ENCODE data around the gene ODF2L. TPM values are rescaled to one million over a fixed set of nuclear protein-coding genes. Genes with fewer than 3 reads are reported as not detected.
A peak's percentile ranks its signal among the peaks of the same experiment; 100 is the strongest.

ODF2L gene
- total RNA-seq, 2 donors from 2014 or later, result 47.9 to 54.2 TPM

- Histone ChIP-seq H3K27ac (no peak overlapping the region), H3K4me3 (no peak overlapping the region), H3K9me3 (no peaks in the 10 kb centered on the region), H3K36me3 (no peaks in the 10 kb centered on the region), H3K4me1 (replicated peaks) (no peaks in the 10 kb centered on the region), H3K27me3 (replicated peaks; ENCODE audit: insufficient read depth) (no peaks in the 10 kb centered on the region)
- TF ChIP-seq CTCF (IDR thresholded peaks at IDR 0.05), result peak in 3 of 4 experiments; percentile 26 to 69 (median 61)
- no peak for TF ChIP-seq POLR2A (IDR thresholded peaks at IDR 0.05)
- TF ChIP-seq POLR2AphosphoS5 (IDR thresholded peaks at IDR 0.05), result peak; percentile 27
- WGBS, result 28% methylated on average over 4 of the region's 4 CpGs
- intact Hi-C loops (cut with DNase I), result no loop called here
- peak; percentile 37 for DNase-seq (ENCODE audit: low spot score)
Observed at GRCh38 chr1:86419277-86419903, 23.3 kb upstream of the ODF2L start.

- 65% methylated on average over 6 of the region's 6 CpGs for WGBS
- Histone ChIP-seq H3K27me3 (replicated peaks; ENCODE audit: insufficient read depth) (no peaks in the 10 kb centered on the region), H3K27ac (no peak overlapping the region), H3K4me3 (no peak overlapping the region), H3K9me3 (no peaks in the 10 kb centered on the region), H3K36me3 (no peaks in the 10 kb centered on the region), H3K4me1 (replicated peaks) (no peaks in the 10 kb centered on the region)
- TF ChIP-seq POLR2A (IDR thresholded peaks at IDR 0.05) (no peak), CTCF (IDR thresholded peaks at IDR 0.05) (no peak), POLR2AphosphoS5 (IDR thresholded peaks at IDR 0.05) (no peak)
- intact Hi-C loops (cut with DNase I), result no loop called here
- no peak for DNase-seq (ENCODE audit: low spot score)
Observed at GRCh38 chr1:86416343-86416742, 20.2 kb upstream of the ODF2L start.

- Histone ChIP-seq H3K36me3 (no peaks in the 10 kb centered on the region), H3K27ac (no peak overlapping the region), H3K9me3 (no peaks in the 10 kb centered on the region), H3K4me1 (replicated peaks) (no peaks in the 10 kb centered on the region), H3K27me3 (replicated peaks; ENCODE audit: insufficient read depth) (no peaks in the 10 kb centered on the region), H3K4me3 (no peak overlapping the region)
- TF ChIP-seq POLR2AphosphoS5 (IDR thresholded peaks at IDR 0.05) (no peak), CTCF (IDR thresholded peaks at IDR 0.05) (no peak), POLR2A (IDR thresholded peaks at IDR 0.05) (no peak)
- intact Hi-C loops (cut with DNase I), result no loop called here
- WGBS, result 100% methylated on average over 4 of the region's 4 CpGs
- no peak for DNase-seq (ENCODE audit: low spot score)
Observed at GRCh38 chr1:86410879-86411278, 14.8 kb upstream of the ODF2L start.

GRCh38 chr1:86409416-86410021 is 13.4 kb upstream of the ODF2L start:
- TF ChIP-seq CTCF (IDR thresholded peaks at IDR 0.05) (no peak), POLR2A (IDR thresholded peaks at IDR 0.05) (no peak), POLR2AphosphoS5 (IDR thresholded peaks at IDR 0.05) (no peak)
- DNase-seq (ENCODE audit: low spot score), result no peak
- no peak overlapping the region for H3K27ac ChIP-seq
- H3K36me3 ChIP-seq, result no peaks in the 10 kb centered on the region
- H3K4me3 ChIP-seq, result no peak overlapping the region
- no peaks in the 10 kb centered on the region for H3K4me1 ChIP-seq (replicated peaks)
- no peaks in the 10 kb centered on the region for H3K27me3 ChIP-seq (replicated peaks; ENCODE audit: insufficient read depth)
- WGBS, result 92% methylated on average over 6 of the region's 6 CpGs
- intact Hi-C loops (cut with DNase I), result no loop called here
- H3K9me3 ChIP-seq, result no peaks in the 10 kb centered on the region

- intact Hi-C loops (cut with DNase I), result loop anchor here (10.0 kb wide), 1 partner anchor 308 kb away; the partner anchor contains the start of gene SH3GLB1
Observed at GRCh38 chr1:86396498-86396890, 371 bp upstream of the ODF2L start.

More at GRCh38 chr1:86396498-86396890, 371 bp upstream of the ODF2L start:
- H3K27ac ChIP-seq, result peak overlapping the region; percentile 61 to 69
- DNase-seq (ENCODE audit: low spot score), result no peak
- no peaks in the 10 kb centered on the region for H3K27me3 ChIP-seq (replicated peaks; ENCODE audit: insufficient read depth)
- no peaks in the 10 kb centered on the region for H3K36me3 ChIP-seq
- WGBS, result under 1% methylated on average over 9 of the region's 9 CpGs
- no peak for TF ChIP-seq POLR2AphosphoS5 (IDR thresholded peaks at IDR 0.05)
- TF ChIP-seq CTCF (IDR thresholded peaks at IDR 0.05), result no peak
- TF ChIP-seq POLR2A (IDR thresholded peaks at IDR 0.05), result no peak
- no peaks in the 10 kb centered on the region for H3K9me3 ChIP-seq
- H3K4me3 ChIP-seq, result peak overlapping the region; percentile 79 to 87
- H3K4me1 ChIP-seq (replicated peaks), result no peaks in the 10 kb centered on the region

Measured in prostate gland (tissue), 2 donors.